B cell (primary cell): ENCODE measurements around the gene SCARF1. TPM values are rescaled to one million over a fixed set of nuclear protein-coding genes. Genes with fewer than 3 reads are reported as not detected.

Source experiments
- ATAC-seq: fragments of 200-7000 bp; cut with Tn5 transposase; one replicate; pipeline ENCODE4 v1.10.0; 2021; ENCODE audit warnings: low read depth, mild to moderate bottlenecking, moderate number of reproducible peaks, moderate library complexity
- CTCF ChIA-PET: fragments of 350-600 bp; sonication (Branson Sonifier 250); formaldehyde crosslinking; loops from one replicate; lab custom pipeline; 2021; ENCODE audit warnings: antibody characterized with exemption, inconsistent platforms; lab: Charles Lee
- POLR2A ChIA-PET: fragments of 350-600 bp; sonication (Branson Sonifier 250); formaldehyde crosslinking; loops from one replicate; lab custom pipeline; 2021; ENCODE audit warnings: antibody characterized with exemption; lab: Charles Lee
- DNase-seq: peaks from one replicate; pipeline ENCODE4 v3.0.0; 2013
- H2AFZ ChIP-seq: 2 replicates; pipeline ENCODE4 v1.6.1; 2012; ENCODE audit warnings: mild to moderate bottlenecking, low read depth, low read length; ENCODE audit not compliant: insufficient read depth, poor library complexity, severe bottlenecking
- H3K27ac ChIP-seq, 2 donors: 1 replicate in 1 of 2; 2 replicates in 1 of 2; pipeline ENCODE4 v1.5.1; 2012 to 2013; ENCODE audit warnings: low read length in 2 of 2, mild to moderate bottlenecking in 2 of 2, moderate library complexity in 1 of 2
- H3K27me3 ChIP-seq, 4 experiments: fragments of 200-600 bp in 1 of 4; sonication (generic) in 1 of 4; replicated peaks in 1 of 4; 1 replicate in 2 of 4; 2 replicates in 2 of 4; pipeline versions ENCODE4 v1.6.1 to v1.7.0; 2013 to 2016; ENCODE audit warnings: low read length in 3 of 4, mild to moderate bottlenecking in 2 of 4, mixed read lengths in 1 of 4, moderate library complexity in 1 of 4; ENCODE audit not compliant: insufficient read depth in 4 of 4, control insufficient read depth in 3 of 4; ENCODE audit errors: control extremely low read depth in 1 of 4
- H3K36me3 ChIP-seq, 2 experiments: replicated peaks in 1 of 2; 1 replicate in 1 of 2; 2 replicates in 1 of 2; pipeline versions ENCODE4 v1.6.1 to v1.7.1; 2013; ENCODE audit warnings: low read length in 1 of 2; ENCODE audit not compliant: insufficient read depth in 2 of 2, control insufficient read depth in 1 of 2; ENCODE audit errors: control extremely low read depth in 1 of 2, extremely low read depth in 1 of 2
- H3K4me1 ChIP-seq, 2 donors: fragments of 200-600 bp in 1 of 2; sonication (generic) in 1 of 2; 1 replicate in 1 of 2; 2 replicates in 1 of 2; pipeline versions ENCODE4 v1.5.1 to v1.6.1; 2013 to 2017; ENCODE audit warnings: low read length in 2 of 2; ENCODE audit not compliant: control insufficient read depth in 2 of 2, insufficient read depth in 2 of 2
- H3K4me2 ChIP-seq: replicated peaks from 2 replicates; pipeline ENCODE3; 2012; ENCODE audit warnings: mild to moderate bottlenecking, low read depth, low read length; ENCODE audit not compliant: poor library complexity, severe bottlenecking
- H3K4me3 ChIP-seq, 5 experiments: fragments of 200-600 bp in 1 of 5; sonication (generic) in 1 of 5; 1 replicate in 3 of 5; 2 replicates in 2 of 5; pipeline versions ENCODE4 v1.5.1 to v1.7.0; 2011 to 2016; ENCODE audit warnings: low read length in 4 of 5, mild to moderate bottlenecking in 4 of 5, low read depth in 2 of 5, control low read depth in 1 of 5, moderate library complexity in 1 of 5; ENCODE audit not compliant: insufficient read depth in 1 of 5; ENCODE audit errors: control extremely low read depth in 1 of 5, extremely low read depth in 1 of 5
- H3K79me2 ChIP-seq: fragments of 200-600 bp; sonication (generic); one replicate; pipeline ENCODE4 v1.6.0; 2016; ENCODE audit warnings: low read length; ENCODE audit not compliant: control insufficient read depth, insufficient read depth
- H3K9ac ChIP-seq: fragments of 200-600 bp; sonication (generic); 2 replicates; pipeline ENCODE4 v1.6.1; 2017; ENCODE audit warnings: mild to moderate bottlenecking, low read length, moderate library complexity
- H3K9me3 ChIP-seq, 3 donors: one replicate each; pipeline versions ENCODE4 v1.6.1 to v1.7.1; 2013; ENCODE audit warnings: low read length in 2 of 3; ENCODE audit not compliant: control insufficient read depth in 2 of 3, insufficient read depth in 1 of 3; ENCODE audit errors: control extremely low read depth in 1 of 3
- H4K20me1 ChIP-seq: 2 replicates; pipeline ENCODE4 v1.6.0; 2012; ENCODE audit warnings: mild to moderate bottlenecking, low read length; ENCODE audit not compliant: insufficient read depth, control insufficient read depth, poor library complexity, severe bottlenecking
- H3K27ac Mint-ChIP-seq: one replicate; pipeline ENCODE4 v1.8.0; 2021; ENCODE audit warnings: mixed read lengths
- H3K27me3 Mint-ChIP-seq: one replicate; pipeline ENCODE4 v1.8.0; 2021; ENCODE audit warnings: mixed read lengths
- H3K4me1 Mint-ChIP-seq: one replicate; pipeline ENCODE4 v1.8.0; 2021; ENCODE audit warnings: mixed read lengths
- H3K4me3 Mint-ChIP-seq: one replicate; pipeline ENCODE4 v1.8.0; 2021; ENCODE audit warnings: mixed read lengths
- H3K9me3 Mint-ChIP-seq: one replicate; pipeline ENCODE4 v1.8.0; 2022; ENCODE audit warnings: mixed read lengths; ENCODE audit not compliant: insufficient read depth
- CTCF ChIP-seq: fragments of 200-600 bp; IDR thresholded peaks from one replicate; pipeline ENCODE4 v1.8.0; 2022; ENCODE audit warnings: antibody characterized with exemption, mild to moderate bottlenecking
- EZH2 ChIP-seq: IDR thresholded peaks from 2 replicates; pipeline ENCODE4 v1.6.1; 2012; ENCODE audit warnings: borderline replicate concordance, low read depth, mild to moderate bottlenecking, moderate library complexity, low read length; ENCODE audit not compliant: insufficient read depth, poor library complexity, severe bottlenecking
- WGBS: methylation state at CpG from one replicate; pipeline ENCODE4 v1.1.5; 2013; ENCODE audit warnings: missing lambda C conversion rate; ENCODE audit not compliant: insufficient coverage; 5-methylcytosine and 5-hydroxymethylcytosine counted together
- intact Hi-C: fragments of 100-400 bp; cut with micrococcal nuclease; formaldehyde crosslinking; loops from one replicate; pipeline ENCODE4 v1.10.0; 2022
- polyA plus RNA-seq: library from polyadenylated mRNA; depleted of rRNA; stranded (reverse); fragments of >200 nt; gene quantifications from 2 replicates; pipeline ENCODE4 v1.2.3, GENCODE V29; 2012
- total RNA-seq, 2 donors: library from RNA; stranded (reverse); fragments of 120-200 nt in 1 of 2; gene quantifications; 1 replicate in 1 of 2; 2 replicates in 1 of 2; pipeline versions ENCODE4 v1.2.3 to v1.2.4, GENCODE V29; 2013 to 2022

Gene SCARF1
- total and polyA plus RNA-seq, 2 donors (not counting 1 experiment from before 2014, with no cell fraction given) = 0.54 to 3.7 TPM

DNA sequence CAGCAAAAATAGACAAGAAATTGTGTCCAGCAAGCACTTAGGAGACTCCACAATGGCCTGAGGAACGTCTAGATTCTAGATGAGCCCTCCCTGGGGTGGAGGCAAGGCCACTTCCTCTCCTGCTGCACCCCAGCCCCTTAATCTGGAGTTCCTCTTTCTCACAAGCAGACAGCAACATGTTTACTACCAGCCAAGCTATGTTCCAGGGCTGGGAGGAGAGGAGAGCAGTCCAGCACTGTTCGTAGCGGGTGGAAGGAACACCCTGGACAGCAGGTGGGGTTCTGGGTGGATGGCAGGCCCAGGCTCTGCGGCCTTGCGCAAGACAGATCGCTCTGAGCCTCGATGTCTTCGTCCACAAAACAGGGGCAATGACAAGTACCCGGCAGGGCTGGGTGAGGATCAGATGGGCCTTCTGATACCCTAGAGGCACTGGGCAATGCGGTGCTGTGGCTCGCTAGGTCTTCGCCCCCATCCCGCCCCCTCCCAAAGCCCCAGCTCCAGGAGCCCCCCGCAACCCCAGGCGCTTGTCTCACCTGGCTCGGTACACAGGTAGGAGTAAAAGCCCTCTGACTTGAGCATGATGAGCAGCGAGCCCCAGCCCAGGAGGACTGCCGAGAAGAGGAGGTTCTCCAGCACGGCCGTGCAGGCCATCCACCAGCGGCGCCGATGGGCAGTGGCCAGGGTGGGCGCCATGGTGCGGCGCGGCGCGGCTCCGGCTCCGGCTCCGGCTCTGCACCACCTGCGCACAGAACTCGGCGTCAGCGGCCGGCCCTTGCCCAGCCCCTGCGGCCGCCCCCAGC lies 18.1 kb downstream of the SCARF1 start:
- H3K4me3 Mint-ChIP-seq = peak overlapping the region; percentile 94
- peaks cover 49% of the 10 kb centered on the region for H3K4me1 Mint-ChIP-seq
- Histone ChIP-seq H3K36me3 (peaks cover 0 to 22% of the 10 kb centered on the region in 2 experiments), H2AFZ (peak overlapping the region; percentile 62), H3K79me2 (peaks cover 50% of the 10 kb centered on the region), H4K20me1 (no peaks in the 10 kb centered on the region), H3K27me3 (no peaks in the 10 kb centered on the region), H3K4me3 (peak overlapping the region; percentile 59 to 97 (median 92)), H3K9ac (peak overlapping the region; percentile 87), H3K4me2 (peak overlapping the region; percentile 100), H3K4me1 (peaks cover 49 to 57% of the 10 kb centered on the region in 2 donors), H3K27ac (peak overlapping the region; percentile 73 to 94), H3K9me3 (peaks cover 0 to 7% (median 0%) of the 10 kb centered on the region in 3 donors)
- under 1% methylated on average over 35 of the region's 39 CpGs for WGBS
- ATAC-seq (peak; percentile 21), DNase-seq (peak; percentile 81)
- CTCF ChIA-PET = interaction anchor here (0.6 to 10.4 kb wide), 8 partner anchors 12 to 65 kb away, joined by 3 to 326 read pairs (median 6); partner anchors contain the start of genes PITPNA, RILP and SCARF1
- TF ChIP-seq EZH2 = no peak
- no peak for TF ChIP-seq CTCF
- intact Hi-C loops = loop anchor here (5.0 kb wide), 1 partner anchor 775 kb away; the partner anchor contains the start of gene MNT
- H3K9me3 Mint-ChIP-seq = no peaks in the 10 kb centered on the region
- H3K27me3 Mint-ChIP-seq = no peaks in the 10 kb centered on the region
- POLR2A ChIA-PET = interaction anchor here (0.5 to 7.3 kb wide), 24 partner anchors 9 to 223 kb away, joined by 3 to 127 read pairs (median 4); partner anchors contain the start of genes INPP5K, PITPNA and RILP
- peak overlapping the region; percentile 97 for H3K27ac Mint-ChIP-seq
